WTC11 (cell line): Measurements from ENCODE around the gene ANO7. TPM values are rescaled to one million over a fixed set of nuclear protein-coding genes. Genes with fewer than 3 reads are reported as not detected.

Source experiments
- ATAC-seq: fragments of 200-7000 bp; cut with Tn5 transposase; 2 replicates; pipeline ENCODE4 v1.10.0; 2021; ENCODE audit warnings: mild to moderate bottlenecking, moderate library complexity
- CTCF ChIA-PET: fragments of 300-600 bp; sonication (Branson Sonifier 250); formaldehyde crosslinking; loops from one replicate; lab custom pipeline; 2021; ENCODE audit warnings: antibody characterized with exemption; lab: Charles Lee
- POLR2A ChIA-PET: fragments of 350-600 bp; sonication (Branson Sonifier 250); formaldehyde crosslinking; loops from one replicate; lab custom pipeline; 2021; ENCODE audit warnings: antibody characterized with exemption; lab: Charles Lee
- DNase-seq: peaks from one replicate; pipeline ENCODE4 v3.0.0; 2021; ENCODE audit warnings: low spot score
- H3K27ac Mint-ChIP-seq: 2 replicates; pipeline ENCODE4 v1.8.0; 2021; ENCODE audit warnings: mixed read lengths
- H3K27me3 Mint-ChIP-seq: 2 replicates; pipeline ENCODE4 v1.8.0; 2021; ENCODE audit warnings: low read depth, mild to moderate bottlenecking, moderate library complexity, mixed read lengths
- H3K36me3 Mint-ChIP-seq: 2 replicates; pipeline ENCODE4 v1.8.0; 2021; ENCODE audit warnings: mixed read lengths
- H3K4me1 Mint-ChIP-seq: 2 replicates; pipeline ENCODE4 v1.8.0; 2022; ENCODE audit warnings: mixed read lengths
- H3K4me3 Mint-ChIP-seq: 2 replicates; pipeline ENCODE4 v1.8.0; 2021; ENCODE audit warnings: mild to moderate bottlenecking, moderate library complexity, mixed read lengths
- H3K9me3 Mint-ChIP-seq: 2 replicates; pipeline ENCODE4 v1.8.0; 2021; ENCODE audit warnings: mixed read lengths
- CBFB ChIP-seq: sonication (generic); formaldehyde crosslinking; IDR thresholded peaks from 2 replicates; pipeline ENCODE4 v1.8.1; 2022; ENCODE audit warnings: mild to moderate bottlenecking, low read depth, missing genetic modification reagents
- ESRRA ChIP-seq: sonication (generic); formaldehyde crosslinking; IDR thresholded peaks from 2 replicates; pipeline ENCODE4 v1.8.1; 2022; ENCODE audit warnings: mild to moderate bottlenecking, missing genetic modification reagents, borderline replicate concordance
- FOXK1 ChIP-seq: sonication (generic); formaldehyde crosslinking; IDR thresholded peaks from 2 replicates; pipeline ENCODE4 v1.8.0; 2022; ENCODE audit warnings: mild to moderate bottlenecking, moderate library complexity, missing genetic modification reagents
- GRHL2 ChIP-seq: fragments of 250-450 bp; sonication (Bioruptor Pico); IDR thresholded peaks from 2 replicates; pipeline ENCODE4 v1.8.0; 2022; ENCODE audit warnings: mild to moderate bottlenecking, moderate library complexity; ENCODE audit not compliant: insufficient replicate concordance, severe bottlenecking
- JAZF1 ChIP-seq: fragments of 250-450 bp; sonication (Bioruptor Pico); IDR thresholded peaks from 2 replicates; pipeline ENCODE4 v1.9.0; 2021; ENCODE audit warnings: moderate library complexity, mild to moderate bottlenecking, inconsistent platforms
- MXD4 ChIP-seq: fragments of 250-450 bp; sonication (Bioruptor Pico); IDR thresholded peaks from 2 replicates; pipeline ENCODE4 v1.8.0; 2021; ENCODE audit warnings: mild to moderate bottlenecking, moderate library complexity, borderline replicate concordance
- SMAD3 ChIP-seq: sonication (generic); formaldehyde crosslinking; IDR thresholded peaks from 2 replicates; pipeline ENCODE4 v1.8.0; 2022; ENCODE audit warnings: missing genetic modification reagents, mild to moderate bottlenecking, borderline replicate concordance
- TCF7 ChIP-seq: sonication (generic); formaldehyde crosslinking; IDR thresholded peaks from 2 replicates; pipeline ENCODE4 v1.8.0; 2022; ENCODE audit warnings: mild to moderate bottlenecking, low read depth, missing genetic modification reagents, moderate library complexity
- ZNF219 ChIP-seq: sonication (generic); formaldehyde crosslinking; IDR thresholded peaks from 2 replicates; pipeline ENCODE4 v1.8.0; 2023; ENCODE audit warnings: missing genetic modification reagents, mild to moderate bottlenecking, borderline replicate concordance
- ZNF423 ChIP-seq: fragments of 250-450 bp; sonication (Bioruptor Pico); IDR thresholded peaks from 2 replicates; pipeline ENCODE4 v2.1.2; 2022; ENCODE audit warnings: mild to moderate bottlenecking, moderate library complexity
- total RNA-seq: library from RNA; stranded (reverse); gene quantifications from 3 replicates; pipeline ENCODE4 v1.2.3, GENCODE V29; 2021
- TF ChIP-seq, protein P1 (sequence below): sonication (generic); formaldehyde crosslinking; IDR thresholded peaks from 2 replicates; pipeline ENCODE4 v1.8.1; 2023; ENCODE audit warnings: mild to moderate bottlenecking, missing genetic modification reagents
- TF ChIP-seq, protein P2 (sequence below): sonication (generic); formaldehyde crosslinking; IDR thresholded peaks from 2 replicates; pipeline ENCODE4 v1.8.0; 2023; ENCODE audit warnings: missing genetic modification reagents
- TF ChIP-seq, protein P3 (sequence below): sonication (generic); formaldehyde crosslinking; IDR thresholded peaks from 2 replicates; pipeline ENCODE4 v1.8.0; 2022; ENCODE audit warnings: mild to moderate bottlenecking, missing genetic modification reagents
- TF ChIP-seq, protein P4 (sequence below): fragments of 250-450 bp; sonication (Bioruptor Pico); IDR thresholded peaks from 2 replicates; pipeline ENCODE4 v1.9.0; 2021; ENCODE audit warnings: mild to moderate bottlenecking
- TF ChIP-seq, protein P5 (sequence below): sonication (generic); formaldehyde crosslinking; IDR thresholded peaks from 2 replicates; pipeline ENCODE4 v1.8.0; 2022; ENCODE audit warnings: mild to moderate bottlenecking, missing genetic modification reagents
- TF ChIP-seq, protein P6 (sequence below): sonication (generic); formaldehyde crosslinking; IDR thresholded peaks from 2 replicates; pipeline ENCODE4 v1.8.1; 2023; ENCODE audit warnings: mild to moderate bottlenecking, missing genetic modification reagents, borderline replicate concordance
- TF ChIP-seq, protein P7 (sequence below): sonication (generic); formaldehyde crosslinking; IDR thresholded peaks from 2 replicates; pipeline ENCODE4 v1.8.1; 2022; ENCODE audit warnings: low read depth, missing genetic modification reagents, borderline replicate concordance
- TF ChIP-seq, protein P8 (sequence below): sonication (generic); formaldehyde crosslinking; IDR thresholded peaks from 2 replicates; pipeline ENCODE4 v1.8.0; 2022; ENCODE audit warnings: mild to moderate bottlenecking, missing genetic modification reagents

Gene ANO7
- total RNA-seq, 1 experiment from 2014 or later: 8.0 TPM

DNA sequence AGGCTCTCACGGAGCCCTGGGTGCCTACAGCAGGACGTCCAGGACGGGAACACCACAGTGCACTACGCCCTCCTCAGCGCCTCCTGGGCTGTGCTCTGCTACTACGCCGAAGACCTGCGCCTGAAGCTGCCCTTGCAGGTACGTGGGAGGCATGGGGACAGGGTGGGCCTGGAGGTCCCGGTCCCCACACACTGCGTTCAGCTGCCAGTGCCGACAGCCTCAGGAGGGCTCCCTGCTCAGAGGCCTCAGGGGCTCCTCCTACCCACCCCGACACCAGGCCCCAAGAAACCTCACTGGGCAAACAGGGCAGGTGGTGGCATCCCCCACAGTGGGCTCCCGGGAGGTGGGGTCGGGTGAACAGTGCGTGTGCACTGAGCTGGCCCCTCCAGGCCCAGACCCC is 10.8 kb downstream of the ANO7 start:
- Mint-ChIP-seq H3K36me3 (no peaks in the 10 kb centered on the region), H3K27ac (no peak overlapping the region), H3K4me3 (no peak overlapping the region), H3K27me3 (no peaks in the 10 kb centered on the region), H3K4me1 (0 out of 2 replicates have a peak, but pooled peaks cover 3% of the 10 kb centered on the region), H3K9me3 (no peaks in the 10 kb centered on the region)
- ChIA-PET CTCF (interaction anchor here (1.5 kb wide), 1 partner anchor 10 kb away, joined by 3 read pairs; no protein-coding TSS in a partner anchor), POLR2A (no interaction called here)
- TF ChIP-seq, protein P1, sequence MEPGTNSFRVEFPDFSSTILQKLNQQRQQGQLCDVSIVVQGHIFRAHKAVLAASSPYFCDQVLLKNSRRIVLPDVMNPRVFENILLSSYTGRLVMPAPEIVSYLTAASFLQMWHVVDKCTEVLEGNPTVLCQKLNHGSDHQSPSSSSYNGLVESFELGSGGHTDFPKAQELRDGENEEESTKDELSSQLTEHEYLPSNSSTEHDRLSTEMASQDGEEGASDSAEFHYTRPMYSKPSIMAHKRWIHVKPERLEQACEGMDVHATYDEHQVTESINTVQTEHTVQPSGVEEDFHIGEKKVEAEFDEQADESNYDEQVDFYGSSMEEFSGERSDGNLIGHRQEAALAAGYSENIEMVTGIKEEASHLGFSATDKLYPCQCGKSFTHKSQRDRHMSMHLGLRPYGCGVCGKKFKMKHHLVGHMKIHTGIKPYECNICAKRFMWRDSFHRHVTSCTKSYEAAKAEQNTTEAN: no peak
- TF ChIP-seq, protein P2, sequence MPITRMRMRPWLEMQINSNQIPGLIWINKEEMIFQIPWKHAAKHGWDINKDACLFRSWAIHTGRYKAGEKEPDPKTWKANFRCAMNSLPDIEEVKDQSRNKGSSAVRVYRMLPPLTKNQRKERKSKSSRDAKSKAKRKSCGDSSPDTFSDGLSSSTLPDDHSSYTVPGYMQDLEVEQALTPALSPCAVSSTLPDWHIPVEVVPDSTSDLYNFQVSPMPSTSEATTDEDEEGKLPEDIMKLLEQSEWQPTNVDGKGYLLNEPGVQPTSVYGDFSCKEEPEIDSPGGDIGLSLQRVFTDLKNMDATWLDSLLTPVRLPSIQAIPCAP (CRISPR knock-in tag): no peak
- no peak for TF ChIP-seq JAZF1 (CRISPR knock-in tag)
- TF ChIP-seq ZNF219 (CRISPR knock-in tag): no peak
- TF ChIP-seq FOXK1 (CRISPR knock-in tag): no peak
- no peak for DNase-seq
- no peak for ATAC-seq

DNA sequence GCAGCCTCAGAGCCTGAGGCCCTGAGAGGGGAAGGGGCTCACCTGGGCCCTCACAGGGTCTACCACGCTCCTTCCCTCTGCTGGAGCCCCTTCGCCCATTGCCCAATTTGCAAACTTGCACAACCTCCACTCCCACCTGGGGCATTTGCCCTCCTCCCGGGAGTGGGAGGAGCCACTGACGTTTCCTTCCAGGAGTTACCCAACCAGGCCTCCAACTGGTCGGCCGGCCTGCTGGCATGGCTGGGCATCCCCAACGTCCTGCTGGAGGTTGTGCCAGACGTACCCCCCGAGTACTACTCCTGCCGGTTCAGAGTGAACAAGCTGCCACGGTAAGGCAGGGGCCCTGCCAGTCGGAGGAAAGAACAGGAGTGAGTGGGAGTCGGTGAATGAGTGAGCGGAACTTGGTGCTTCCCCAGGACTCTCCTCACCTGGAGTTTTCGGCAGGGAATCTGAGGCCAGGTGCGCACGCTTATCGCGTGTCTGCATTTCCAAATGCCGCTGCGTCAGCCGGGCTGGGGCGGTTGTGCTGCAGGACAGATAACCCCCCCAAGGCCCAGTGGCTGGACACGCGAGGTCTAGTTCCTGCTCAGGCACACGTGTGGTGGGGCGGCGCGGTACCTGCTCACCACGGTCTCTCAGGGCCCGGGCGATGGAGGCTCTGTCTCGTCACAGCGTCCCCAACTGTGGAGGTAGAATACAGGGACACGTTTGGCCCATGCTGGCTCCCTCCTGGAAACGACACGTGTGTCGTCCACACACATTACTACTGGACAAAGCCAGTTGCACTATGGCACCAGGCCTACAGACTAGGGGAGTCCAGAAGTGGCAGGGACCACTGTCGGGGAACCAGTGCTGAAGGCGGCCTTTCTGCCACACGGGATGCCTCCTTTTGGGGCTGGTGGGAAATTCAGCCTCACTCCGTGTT is 11.7 kb downstream of the ANO7 start:
- no peaks in the 10 kb centered on the region for H3K27me3 Mint-ChIP-seq
- no peak overlapping the region for H3K4me3 Mint-ChIP-seq
- ChIA-PET POLR2A (no interaction called here), CTCF (no interaction called here)
- H3K36me3 Mint-ChIP-seq: no peaks in the 10 kb centered on the region
- no peaks in the 10 kb centered on the region for H3K9me3 Mint-ChIP-seq
- no peak for DNase-seq
- H3K4me1 Mint-ChIP-seq: 0 out of 2 replicates have a peak, but pooled peaks cover 3% of the 10 kb centered on the region
- no peak overlapping the region for H3K27ac Mint-ChIP-seq
- no peak for ATAC-seq
- no peak for TF ChIP-seq SMAD3 (CRISPR knock-in tag)
- TF ChIP-seq, protein P3, sequence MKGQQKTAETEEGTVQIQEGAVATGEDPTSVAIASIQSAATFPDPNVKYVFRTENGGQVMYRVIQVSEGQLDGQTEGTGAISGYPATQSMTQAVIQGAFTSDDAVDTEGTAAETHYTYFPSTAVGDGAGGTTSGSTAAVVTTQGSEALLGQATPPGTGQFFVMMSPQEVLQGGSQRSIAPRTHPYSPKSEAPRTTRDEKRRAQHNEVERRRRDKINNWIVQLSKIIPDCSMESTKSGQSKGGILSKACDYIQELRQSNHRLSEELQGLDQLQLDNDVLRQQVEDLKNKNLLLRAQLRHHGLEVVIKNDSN (CRISPR knock-in tag): no peak
- TF ChIP-seq, protein P4, sequence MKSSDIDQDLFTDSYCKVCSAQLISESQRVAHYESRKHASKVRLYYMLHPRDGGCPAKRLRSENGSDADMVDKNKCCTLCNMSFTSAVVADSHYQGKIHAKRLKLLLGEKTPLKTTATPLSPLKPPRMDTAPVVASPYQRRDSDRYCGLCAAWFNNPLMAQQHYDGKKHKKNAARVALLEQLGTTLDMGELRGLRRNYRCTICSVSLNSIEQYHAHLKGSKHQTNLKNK (CRISPR knock-in tag): no peak

DNA sequence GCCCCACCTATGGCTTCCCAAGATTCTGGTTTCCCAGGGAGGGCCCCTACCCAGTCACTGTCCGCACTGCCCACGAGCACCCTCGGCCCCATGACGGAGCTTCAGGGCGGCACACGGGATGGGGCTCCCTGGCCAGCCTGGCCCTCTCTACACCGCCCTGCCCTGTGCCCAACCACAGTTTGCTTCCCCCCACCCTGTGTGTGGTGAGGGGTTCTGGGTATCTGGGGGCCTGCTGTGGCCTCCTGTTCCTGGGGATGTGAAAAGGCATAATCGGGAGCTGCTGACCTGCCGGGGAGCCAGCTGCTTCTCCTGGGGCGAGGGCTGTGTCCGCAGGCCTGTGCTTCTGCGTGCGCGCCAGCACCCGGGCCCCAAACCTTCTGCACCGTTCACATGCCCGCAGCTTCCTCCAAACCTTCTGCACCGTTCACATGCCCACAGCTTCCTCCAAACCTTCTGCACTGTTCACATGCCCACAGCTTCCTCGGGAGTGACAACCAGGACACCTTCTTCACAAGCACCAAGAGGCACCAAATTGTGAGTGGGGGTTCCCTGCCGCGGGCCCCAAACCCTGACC is 12.4 kb downstream of the ANO7 start:
- POLR2A ChIA-PET: no interaction called here
- H3K27ac Mint-ChIP-seq: no peak overlapping the region
- CTCF ChIA-PET: no interaction called here
- TF ChIP-seq, protein P5, sequence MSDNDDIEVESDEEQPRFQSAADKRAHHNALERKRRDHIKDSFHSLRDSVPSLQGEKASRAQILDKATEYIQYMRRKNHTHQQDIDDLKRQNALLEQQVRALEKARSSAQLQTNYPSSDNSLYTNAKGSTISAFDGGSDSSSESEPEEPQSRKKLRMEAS (CRISPR knock-in tag): no peak
- TF ChIP-seq ZNF423: no peak
- TF ChIP-seq, protein P6, sequence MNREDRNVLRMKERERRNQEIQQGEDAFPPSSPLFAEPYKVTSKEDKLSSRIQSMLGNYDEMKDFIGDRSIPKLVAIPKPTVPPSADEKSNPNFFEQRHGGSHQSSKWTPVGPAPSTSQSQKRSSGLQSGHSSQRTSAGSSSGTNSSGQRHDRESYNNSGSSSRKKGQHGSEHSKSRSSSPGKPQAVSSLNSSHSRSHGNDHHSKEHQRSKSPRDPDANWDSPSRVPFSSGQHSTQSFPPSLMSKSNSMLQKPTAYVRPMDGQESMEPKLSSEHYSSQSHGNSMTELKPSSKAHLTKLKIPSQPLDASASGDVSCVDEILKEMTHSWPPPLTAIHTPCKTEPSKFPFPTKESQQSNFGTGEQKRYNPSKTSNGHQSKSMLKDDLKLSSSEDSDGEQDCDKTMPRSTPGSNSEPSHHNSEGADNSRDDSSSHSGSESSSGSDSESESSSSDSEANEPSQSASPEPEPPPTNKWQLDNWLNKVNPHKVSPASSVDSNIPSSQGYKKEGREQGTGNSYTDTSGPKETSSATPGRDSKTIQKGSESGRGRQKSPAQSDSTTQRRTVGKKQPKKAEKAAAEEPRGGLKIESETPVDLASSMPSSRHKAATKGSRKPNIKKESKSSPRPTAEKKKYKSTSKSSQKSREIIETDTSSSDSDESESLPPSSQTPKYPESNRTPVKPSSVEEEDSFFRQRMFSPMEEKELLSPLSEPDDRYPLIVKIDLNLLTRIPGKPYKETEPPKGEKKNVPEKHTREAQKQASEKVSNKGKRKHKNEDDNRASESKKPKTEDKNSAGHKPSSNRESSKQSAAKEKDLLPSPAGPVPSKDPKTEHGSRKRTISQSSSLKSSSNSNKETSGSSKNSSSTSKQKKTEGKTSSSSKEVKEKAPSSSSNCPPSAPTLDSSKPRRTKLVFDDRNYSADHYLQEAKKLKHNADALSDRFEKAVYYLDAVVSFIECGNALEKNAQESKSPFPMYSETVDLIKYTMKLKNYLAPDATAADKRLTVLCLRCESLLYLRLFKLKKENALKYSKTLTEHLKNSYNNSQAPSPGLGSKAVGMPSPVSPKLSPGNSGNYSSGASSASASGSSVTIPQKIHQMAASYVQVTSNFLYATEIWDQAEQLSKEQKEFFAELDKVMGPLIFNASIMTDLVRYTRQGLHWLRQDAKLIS (CRISPR knock-in tag): no peak
- TF ChIP-seq, protein P7, sequence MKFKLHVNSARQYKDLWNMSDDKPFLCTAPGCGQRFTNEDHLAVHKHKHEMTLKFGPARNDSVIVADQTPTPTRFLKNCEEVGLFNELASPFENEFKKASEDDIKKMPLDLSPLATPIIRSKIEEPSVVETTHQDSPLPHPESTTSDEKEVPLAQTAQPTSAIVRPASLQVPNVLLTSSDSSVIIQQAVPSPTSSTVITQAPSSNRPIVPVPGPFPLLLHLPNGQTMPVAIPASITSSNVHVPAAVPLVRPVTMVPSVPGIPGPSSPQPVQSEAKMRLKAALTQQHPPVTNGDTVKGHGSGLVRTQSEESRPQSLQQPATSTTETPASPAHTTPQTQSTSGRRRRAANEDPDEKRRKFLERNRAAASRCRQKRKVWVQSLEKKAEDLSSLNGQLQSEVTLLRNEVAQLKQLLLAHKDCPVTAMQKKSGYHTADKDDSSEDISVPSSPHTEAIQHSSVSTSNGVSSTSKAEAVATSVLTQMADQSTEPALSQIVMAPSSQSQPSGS (CRISPR knock-in tag): no peak
- TF ChIP-seq ESRRA (CRISPR knock-in tag): no peak
- TF ChIP-seq MXD4: no peak
- TF ChIP-seq, protein P8, sequence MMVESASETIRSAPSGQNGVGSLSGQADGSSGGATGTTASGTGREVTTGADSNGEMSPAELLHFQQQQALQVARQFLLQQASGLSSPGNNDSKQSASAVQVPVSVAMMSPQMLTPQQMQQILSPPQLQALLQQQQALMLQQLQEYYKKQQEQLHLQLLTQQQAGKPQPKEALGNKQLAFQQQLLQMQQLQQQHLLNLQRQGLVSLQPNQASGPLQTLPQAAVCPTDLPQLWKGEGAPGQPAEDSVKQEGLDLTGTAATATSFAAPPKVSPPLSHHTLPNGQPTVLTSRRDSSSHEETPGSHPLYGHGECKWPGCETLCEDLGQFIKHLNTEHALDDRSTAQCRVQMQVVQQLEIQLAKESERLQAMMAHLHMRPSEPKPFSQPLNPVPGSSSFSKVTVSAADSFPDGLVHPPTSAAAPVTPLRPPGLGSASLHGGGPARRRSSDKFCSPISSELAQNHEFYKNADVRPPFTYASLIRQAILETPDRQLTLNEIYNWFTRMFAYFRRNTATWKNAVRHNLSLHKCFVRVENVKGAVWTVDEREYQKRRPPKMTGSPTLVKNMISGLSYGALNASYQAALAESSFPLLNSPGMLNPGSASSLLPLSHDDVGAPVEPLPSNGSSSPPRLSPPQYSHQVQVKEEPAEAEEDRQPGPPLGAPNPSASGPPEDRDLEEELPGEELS (CRISPR knock-in tag): no peak
- TF ChIP-seq CBFB (CRISPR knock-in tag): no peak
- TF ChIP-seq TCF7 (CRISPR knock-in tag): no peak
- no peak for TF ChIP-seq GRHL2 (CRISPR knock-in tag)

More for the DNA sequence above, 12.4 kb downstream of the ANO7 start:
- DNase-seq (no peak), ATAC-seq (no peak)
- H3K27me3 Mint-ChIP-seq: no peaks in the 10 kb centered on the region
- 0 out of 2 replicates have a peak, but pooled peaks cover 3% of the 10 kb centered on the region for H3K4me1 Mint-ChIP-seq
- no peaks in the 10 kb centered on the region for H3K9me3 Mint-ChIP-seq
- no peaks in the 10 kb centered on the region for H3K36me3 Mint-ChIP-seq
- H3K4me3 Mint-ChIP-seq: no peak overlapping the region
